WTC11 (cell line): ENCODE data around the gene PRSS56.

Source experiments
- ATF1 ChIP-seq: sonication (generic); formaldehyde crosslinking; IDR thresholded peaks from 2 replicates; pipeline ENCODE4 v1.8.1; 2023; ENCODE audit warnings: mild to moderate bottlenecking, moderate library complexity, missing genetic modification reagents
- CTCF ChIP-seq: fragments of 200-600 bp; IDR thresholded peaks from 2 replicates; pipeline ENCODE4 v1.8.0; 2022; ENCODE audit warnings: antibody characterized with exemption
- GABPB1 ChIP-seq: sonication (generic); formaldehyde crosslinking; IDR thresholded peaks from 2 replicates; pipeline ENCODE4 v1.8.1; 2023; ENCODE audit warnings: mild to moderate bottlenecking, missing genetic modification reagents
- KAT7 ChIP-seq: sonication (generic); formaldehyde crosslinking; IDR thresholded peaks from 2 replicates; pipeline ENCODE4 v1.8.1; 2023; ENCODE audit warnings: missing genetic modification reagents, mild to moderate bottlenecking, borderline replicate concordance
- NFATC4 ChIP-seq: fragments of 250-450 bp; sonication (Bioruptor Pico); IDR thresholded peaks from 2 replicates; pipeline ENCODE4 v1.9.0; 2021; ENCODE audit warnings: mild to moderate bottlenecking
- TP53 ChIP-seq: sonication (generic); formaldehyde crosslinking; IDR thresholded peaks from 2 replicates; pipeline ENCODE4 v1.8.1; 2023; ENCODE audit warnings: mild to moderate bottlenecking, missing genetic modification reagents
- ZNF263 ChIP-seq: sonication (generic); formaldehyde crosslinking; IDR thresholded peaks from 2 replicates; pipeline ENCODE4 v1.8.1; 2022; ENCODE audit warnings: low read depth, mild to moderate bottlenecking, moderate library complexity, missing genetic modification reagents

GRCh38 chr2:232478571-232479340, 41.4 kb upstream of the PRSS56 start:
- TF ChIP-seq NFATC4 (no peak), KAT7 (CRISPR knock-in tag) (no peak), CTCF (no peak), TP53 (CRISPR knock-in tag) (no peak), ATF1 (no peak), ZNF263 (no peak), GABPB1 (CRISPR knock-in tag) (no peak)
